Hepatocyte (in vitro differentiated cells): ENCODE results near the gene SFXN1. TPM values are rescaled to one million over a fixed set of nuclear protein-coding genes. Genes with fewer than 3 reads are reported as not detected.

Source experiments
- DNase-seq: peaks from one replicate; pipeline ENCODE4 v3.0.0-alpha.2; 2016; ENCODE audit warnings: low spot score
- H2AFZ ChIP-seq: fragments of 200-600 bp; sonication (generic); 2 replicates; pipeline ENCODE4 v1.6.0; 2016; ENCODE audit warnings: antibody characterized with exemption, mild to moderate bottlenecking
- H3K27ac ChIP-seq: fragments of 200-600 bp; sonication (generic); 2 replicates; pipeline ENCODE4 v1.5.1; 2016; ENCODE audit warnings: mild to moderate bottlenecking
- H3K27me3 ChIP-seq: fragments of 200-600 bp; sonication (generic); 2 replicates; pipeline ENCODE4 v1.6.1; 2016
- H3K36me3 ChIP-seq: fragments of 200-600 bp; sonication (generic); replicated peaks from 2 replicates; pipeline ENCODE4 v1.5.1; 2016; ENCODE audit warnings: low read depth; ENCODE audit not compliant: insufficient read depth
- H3K4me1 ChIP-seq: fragments of 200-600 bp; sonication (generic); 2 replicates; pipeline ENCODE4 v1.5.1; 2016; ENCODE audit warnings: mild to moderate bottlenecking, moderate library complexity; ENCODE audit not compliant: insufficient read depth
- H3K4me2 ChIP-seq: fragments of 200-600 bp; sonication (generic); 2 replicates; pipeline ENCODE4 v1.6.0; 2016
- H3K4me3 ChIP-seq: fragments of 200-600 bp; sonication (generic); 2 replicates; pipeline ENCODE4 v1.5.1; 2016; ENCODE audit warnings: mild to moderate bottlenecking
- H3K79me2 ChIP-seq: fragments of 200-600 bp; sonication (generic); 2 replicates; pipeline ENCODE4 v1.6.0; 2017; ENCODE audit warnings: mild to moderate bottlenecking
- H3K9me2 ChIP-seq: fragments of 200-600 bp; sonication (generic); replicated peaks from 2 replicates; pipeline ENCODE4 v1.6.0; 2017; ENCODE audit warnings: mild to moderate bottlenecking; ENCODE audit not compliant: insufficient read depth
- H3K9me3 ChIP-seq: fragments of 200-600 bp; sonication (generic); 2 replicates; pipeline ENCODE4 v1.5.1; 2016; ENCODE audit warnings: low read depth, mild to moderate bottlenecking
- H4K20me1 ChIP-seq: fragments of 200-600 bp; sonication (generic); 2 replicates; pipeline ENCODE4 v1.6.0; 2016; ENCODE audit warnings: mild to moderate bottlenecking; ENCODE audit not compliant: insufficient read depth, poor library complexity, severe bottlenecking
- CTCF ChIP-seq: fragments of 200-600 bp; sonication (generic); IDR thresholded peaks from 2 replicates; pipeline ENCODE4 v1.5.1; 2016; ENCODE audit warnings: antibody characterized with exemption, mild to moderate bottlenecking; ENCODE audit not compliant: poor library complexity
- EZH2 ChIP-seq: fragments of 200-600 bp; sonication (generic); IDR thresholded peaks from 2 replicates; pipeline ENCODE4 v1.6.1; 2016; ENCODE audit warnings: antibody characterized with exemption, mild to moderate bottlenecking, borderline replicate concordance
- EZH2phosphoT487 ChIP-seq: fragments of 200-600 bp; sonication (generic); IDR thresholded peaks from one replicate; pipeline ENCODE4 v1.6.1; 2018; ENCODE audit warnings: antibody characterized with exemption, mild to moderate bottlenecking, low read depth, moderate library complexity; ENCODE audit not compliant: unreplicated experiment, severe bottlenecking
- WGBS: methylation state at CpG from one replicate; pipeline ENCODE4 v1.1.6; 2016; ENCODE audit warnings: low lambda C conversion rate; ENCODE audit errors: missing lambda C conversion rate; 5-methylcytosine and 5-hydroxymethylcytosine counted together
- polyA plus RNA-seq: library from polyadenylated mRNA; unstranded; fragments of >200 nt; fragmentation: Nextera tagmentation; extraction: Ambion mirVana; gene quantifications from 2 replicates; pipeline ENCODE4 v1.2.1, GENCODE V29; 2016
- total RNA-seq: library from RNA; depleted of rRNA; stranded (reverse); fragments of >200 nt; gene quantifications from 2 replicates; pipeline ENCODE4 v1.2.3, GENCODE V29; 2014

The SFXN1 gene
- total and polyA plus RNA-seq, 2 experiments from 2014 or later = 57.0 to 110 TPM

DNA sequence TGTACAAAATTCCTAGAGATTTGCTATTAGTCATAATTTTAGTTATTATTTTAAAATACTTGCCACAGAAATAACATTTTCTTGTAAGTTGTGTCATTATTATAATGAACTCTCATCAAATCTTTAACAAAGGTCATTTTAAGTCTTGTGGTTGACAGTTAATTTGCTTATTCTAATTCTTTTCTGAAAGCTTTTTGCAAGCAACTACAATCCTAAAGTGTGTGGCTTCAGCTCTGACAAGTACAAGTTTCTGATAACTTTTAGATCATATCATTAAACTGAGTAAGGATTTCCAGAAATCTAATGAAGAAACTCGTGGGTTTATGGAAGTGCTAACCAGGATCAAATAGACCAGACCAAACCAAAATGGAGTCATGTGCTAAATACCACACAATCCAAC is 86.4 kb downstream of the SFXN1 start:
- TF ChIP-seq EZH2 (no peak), EZH2phosphoT487 (no peak), CTCF (no peak)
- 26% methylated on average over 1 of the region's 1 CpG for WGBS
- Histone ChIP-seq H3K4me3 (no peak overlapping the region), H3K79me2 (no peaks in the 10 kb centered on the region), H3K9me3 (no peaks in the 10 kb centered on the region), H3K27me3 (no peaks in the 10 kb centered on the region), H2AFZ (no peak overlapping the region), H3K9me2 (no peaks in the 10 kb centered on the region), H3K27ac (no peak overlapping the region), H3K4me2 (no peak overlapping the region), H3K36me3 (no peaks in the 10 kb centered on the region), H4K20me1 (no peaks in the 10 kb centered on the region), H3K4me1 (peaks cover 4% of the 10 kb centered on the region)
- no peak for DNase-seq

DNA sequence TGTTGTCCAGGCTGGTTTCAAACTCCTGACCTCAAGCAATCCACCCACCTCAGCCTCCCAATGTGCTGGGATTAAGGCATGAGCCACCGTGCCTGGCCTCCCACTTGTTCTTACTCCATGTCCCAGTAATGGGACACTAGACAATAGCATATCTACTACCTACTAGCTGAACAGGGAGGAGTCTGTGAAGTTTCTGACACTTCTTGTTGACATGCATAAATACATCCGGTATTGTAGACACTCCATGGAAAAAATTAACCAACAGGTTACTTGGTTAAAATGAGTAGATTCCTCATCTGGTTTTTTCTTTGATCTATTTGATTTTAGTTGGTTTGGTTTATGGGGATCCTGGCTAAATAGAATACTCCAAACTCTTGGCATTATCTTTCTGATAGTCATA is 88.3 kb downstream of the SFXN1 start:
- Histone ChIP-seq H3K9me2 (no peaks in the 10 kb centered on the region), H3K79me2 (no peaks in the 10 kb centered on the region), H3K27ac (no peak overlapping the region), H3K4me2 (no peak overlapping the region), H3K36me3 (no peaks in the 10 kb centered on the region), H3K9me3 (no peaks in the 10 kb centered on the region), H3K27me3 (no peaks in the 10 kb centered on the region), H4K20me1 (no peaks in the 10 kb centered on the region), H3K4me1 (no peaks in the 10 kb centered on the region), H2AFZ (no peak overlapping the region), H3K4me3 (no peak overlapping the region)
- TF ChIP-seq EZH2 = no peak
- TF ChIP-seq EZH2phosphoT487 = no peak
- no peak for TF ChIP-seq CTCF
- WGBS = 100% methylated on average over 2 of the region's 2 CpGs
- DNase-seq = no peak

DNA sequence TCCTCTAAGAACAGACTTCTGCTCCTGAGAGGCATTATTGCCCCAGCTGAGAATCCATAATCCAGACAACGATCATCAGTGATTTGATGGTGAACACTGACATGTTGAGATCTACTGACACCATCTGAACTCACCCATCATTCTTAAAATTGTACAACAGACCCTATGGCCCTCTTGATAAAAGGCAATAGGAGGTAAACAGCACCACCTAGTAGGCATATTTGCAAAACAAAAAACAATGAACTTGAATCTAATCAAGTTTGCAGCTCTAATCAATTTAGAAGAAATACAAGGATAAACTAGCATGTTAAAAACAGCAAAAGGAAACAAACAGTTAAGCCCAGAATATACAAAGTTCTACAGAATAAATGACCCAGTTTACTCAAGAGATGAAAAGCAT is 89.6 kb downstream of the SFXN1 start:
- Histone ChIP-seq H3K4me3 (no peak overlapping the region), H3K9me3 (no peaks in the 10 kb centered on the region), H3K4me1 (no peaks in the 10 kb centered on the region), H3K27ac (no peak overlapping the region), H3K4me2 (no peak overlapping the region), H3K36me3 (no peaks in the 10 kb centered on the region), H3K27me3 (no peaks in the 10 kb centered on the region), H3K79me2 (no peaks in the 10 kb centered on the region), H4K20me1 (no peaks in the 10 kb centered on the region), H3K9me2 (no peaks in the 10 kb centered on the region), H2AFZ (no peak overlapping the region)
- TF ChIP-seq EZH2 (no peak), EZH2phosphoT487 (no peak), CTCF (no peak)
- DNase-seq = no peak
- WGBS = 76% methylated on average over 1 of the region's 1 CpG

GRCh38 chr5:175569701-175570100 is 91.3 kb downstream of the SFXN1 start:
- 93% methylated on average over 4 of the region's 4 CpGs for WGBS
- H3K36me3 ChIP-seq = no peaks in the 10 kb centered on the region
- no peaks in the 10 kb centered on the region for H3K9me2 ChIP-seq
- H2AFZ ChIP-seq = no peak overlapping the region
- no peak overlapping the region for H3K4me3 ChIP-seq
- no peaks in the 10 kb centered on the region for H3K27me3 ChIP-seq
- H4K20me1 ChIP-seq = no peaks in the 10 kb centered on the region
- H3K27ac ChIP-seq = no peak overlapping the region
- H3K4me2 ChIP-seq = no peak overlapping the region
- H3K79me2 ChIP-seq = no peaks in the 10 kb centered on the region
- H3K4me1 ChIP-seq = peaks cover 8% of the 10 kb centered on the region
- DNase-seq = no peak
- no peaks in the 10 kb centered on the region for H3K9me3 ChIP-seq
- TF ChIP-seq EZH2phosphoT487 (no peak), CTCF (no peak), EZH2 (no peak)
